Stimulated activated CD8-positive, alpha-beta memory T cell treated with anti-CD3 and anti-CD28 coated beads, Interleukin-4, amount 100 ng/mL, for 24 hours (primary cell): ENCODE measurements around the gene SAA4.
"Not testable (repeated sequence)": the region's sequence is repeated elsewhere in the genome, so short reads cannot be mapped to it uniquely, and the experiment has no call there.

Experiments
- DNase-seq: peaks from one replicate; pipeline ENCODE4 v3.0.0-alpha.2; 2020; ENCODE audit warnings: low read depth

SAA4 gene

DNA sequence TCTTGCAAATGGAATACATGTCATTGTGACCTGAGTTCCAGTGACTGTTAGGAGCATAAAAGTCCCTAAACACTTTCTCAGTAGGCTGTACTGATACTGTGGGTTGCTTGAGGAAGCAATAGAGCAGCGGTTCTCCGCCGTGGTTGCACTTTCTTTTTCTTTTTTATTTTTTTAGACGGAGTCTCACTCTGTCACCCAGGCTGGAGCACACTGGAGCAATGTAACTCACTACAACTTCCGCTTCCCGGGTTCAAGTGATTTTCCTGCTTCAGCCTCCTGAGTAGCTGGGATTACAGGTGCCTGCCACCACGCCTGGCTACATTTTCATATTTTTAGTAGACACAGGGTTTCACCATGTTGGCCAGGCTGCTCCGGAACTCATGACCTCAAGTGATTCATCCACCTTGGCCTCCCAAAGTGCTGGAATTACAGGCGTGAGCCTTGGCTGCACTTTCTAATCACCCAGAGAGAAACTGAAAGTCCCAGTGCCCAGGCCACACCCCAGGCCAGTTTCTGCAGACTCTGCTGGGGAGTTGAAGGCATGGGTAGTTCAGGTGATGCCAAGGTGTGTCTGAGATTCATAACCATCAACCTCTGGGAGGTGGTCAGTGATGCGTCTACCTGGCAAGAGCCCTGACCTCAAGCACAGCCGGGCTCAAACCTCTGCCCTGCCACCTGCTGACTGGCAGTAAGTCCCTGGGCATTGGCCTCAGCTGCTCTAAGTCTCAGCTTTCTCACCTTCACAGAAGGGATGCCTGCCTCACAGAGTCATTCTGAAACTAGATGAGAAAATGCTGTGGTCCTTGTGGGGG is 10.0 kb upstream of the SAA4 start:
- DNase-seq = not testable (repeated sequence)

DNA sequence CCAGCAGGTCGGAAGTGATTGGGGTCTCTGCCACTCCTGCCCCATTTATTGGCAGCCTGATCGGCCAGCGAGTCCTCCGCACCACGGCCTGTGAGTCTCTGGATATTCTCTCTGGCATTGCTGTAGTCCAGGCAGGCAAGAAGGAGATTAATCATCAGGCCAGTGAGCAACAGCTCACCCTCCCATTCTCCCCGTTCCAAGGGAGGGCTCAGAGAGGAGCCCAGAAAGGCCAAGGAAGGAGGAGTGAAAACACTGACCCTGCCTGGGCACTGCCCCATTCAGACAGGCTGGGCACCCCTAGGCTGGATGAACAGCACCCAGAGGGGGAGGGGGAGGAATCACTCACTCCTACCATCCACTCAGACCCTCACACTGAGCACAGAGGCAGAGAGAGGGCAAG is 8.8 kb upstream of the SAA4 start:
- DNase-seq = no peak

DNA sequence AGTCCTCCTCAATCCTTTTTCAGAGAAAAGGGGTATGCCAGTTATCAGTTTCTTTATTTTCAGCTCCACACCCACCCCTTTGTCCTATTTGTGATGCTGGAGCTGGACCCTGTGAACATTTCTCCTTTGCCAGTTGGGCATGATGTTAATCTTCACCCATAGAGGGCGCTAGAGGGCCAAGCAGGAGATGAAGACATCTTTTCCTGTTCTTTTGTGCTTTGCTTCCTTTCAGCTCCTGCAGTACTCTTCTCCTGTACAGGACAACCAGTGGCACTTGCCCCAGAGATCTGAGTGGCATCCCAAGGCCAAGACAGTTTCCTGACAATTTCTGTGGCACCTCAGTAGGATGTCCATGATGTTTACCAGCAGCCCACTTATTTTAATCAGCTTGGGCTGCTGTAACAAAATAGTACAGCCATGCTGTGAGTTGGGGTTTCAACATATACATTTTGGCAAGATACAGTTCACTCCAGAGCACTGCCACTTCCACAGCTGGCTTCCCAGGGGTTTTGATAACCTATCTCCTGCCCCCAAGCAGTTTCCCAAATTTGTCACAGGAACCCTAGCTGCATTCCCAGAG is 7.3 kb upstream of the SAA4 start:
- peak; percentile 15 for DNase-seq

DNA sequence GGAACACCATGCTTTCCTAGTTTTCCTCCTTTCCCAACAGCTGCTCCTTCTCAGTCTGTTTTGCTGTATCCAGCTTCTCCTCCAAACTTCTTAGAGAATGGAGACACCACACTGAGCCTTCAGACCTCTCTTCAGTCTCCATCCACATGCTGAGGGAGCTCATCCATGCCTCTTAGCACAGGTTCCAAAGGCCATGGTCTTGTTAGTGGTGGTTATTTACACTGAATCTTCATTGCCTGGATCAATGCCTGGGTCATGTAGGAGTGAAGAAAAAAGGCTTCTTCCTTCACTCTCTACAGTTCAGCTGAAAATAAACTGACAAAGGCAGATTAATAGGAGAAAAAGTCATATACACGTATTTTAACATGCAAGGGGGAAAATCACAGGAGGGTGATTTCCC is 3.1 kb upstream of the SAA4 start:
- DNase-seq = no peak

DNA sequence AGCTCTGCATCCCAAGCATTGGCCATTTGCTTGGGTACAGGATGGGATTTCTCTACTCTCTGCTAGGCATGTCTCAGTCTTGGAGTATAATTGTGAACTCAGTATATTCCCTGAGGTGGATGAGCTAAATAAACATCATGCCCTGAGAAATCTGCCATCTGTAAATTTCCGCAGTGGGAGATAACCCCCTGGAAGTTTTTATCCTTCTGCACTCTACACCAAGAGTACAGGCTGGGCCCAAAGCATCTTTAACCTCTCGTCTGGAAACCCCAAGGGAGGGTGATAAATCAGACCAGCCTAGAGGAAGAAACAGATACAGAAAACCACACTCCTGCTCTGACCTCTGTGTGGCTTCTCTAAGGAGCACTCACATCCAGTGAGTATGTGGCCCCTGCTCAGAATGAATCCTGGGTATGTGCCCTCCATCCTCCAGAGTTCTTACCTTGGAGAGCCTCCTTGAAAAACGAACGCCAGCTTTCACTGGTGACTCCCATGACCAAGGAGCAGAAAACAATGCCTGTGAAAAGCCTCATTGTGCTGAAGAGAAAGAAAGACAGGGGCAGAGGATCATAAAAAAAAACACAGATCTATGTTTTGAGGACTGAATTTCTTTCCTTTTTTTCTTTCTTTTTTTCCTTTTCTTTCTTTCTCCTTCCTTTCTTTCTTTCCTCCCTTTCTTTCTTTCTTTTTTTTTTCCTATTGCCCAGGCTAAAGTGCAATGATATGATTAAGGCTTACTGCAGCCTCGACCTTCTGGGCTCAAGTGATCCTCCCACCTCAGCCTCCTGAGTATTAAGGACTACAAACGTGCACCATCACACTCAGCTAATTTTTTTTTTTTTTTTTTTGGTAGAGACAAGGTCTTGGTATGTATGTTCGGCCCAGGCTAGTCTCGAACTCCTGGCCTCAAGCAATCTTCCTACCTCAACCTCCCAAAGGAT is 938 bp downstream of the SAA4 start:
- DNase-seq = no peak

DNA sequence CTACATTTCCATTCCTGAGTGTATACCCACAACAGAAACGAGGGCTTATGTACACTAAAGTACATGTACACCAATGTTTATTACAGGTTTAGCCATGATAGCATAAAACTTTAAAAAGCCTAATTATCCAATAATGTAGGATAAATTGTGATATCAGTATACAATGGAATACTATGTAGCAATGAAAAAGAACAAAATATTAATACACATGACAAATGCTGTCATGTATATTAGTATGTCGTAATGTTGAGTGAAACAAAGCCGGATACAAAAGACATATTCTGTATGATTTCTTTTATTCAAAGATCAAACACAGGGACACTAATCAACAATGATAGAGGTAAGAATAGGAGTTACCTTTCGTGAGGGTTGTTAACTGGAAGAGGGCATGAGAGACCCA is 2.7 kb downstream of the SAA4 start:
- DNase-seq = no peak

DNA sequence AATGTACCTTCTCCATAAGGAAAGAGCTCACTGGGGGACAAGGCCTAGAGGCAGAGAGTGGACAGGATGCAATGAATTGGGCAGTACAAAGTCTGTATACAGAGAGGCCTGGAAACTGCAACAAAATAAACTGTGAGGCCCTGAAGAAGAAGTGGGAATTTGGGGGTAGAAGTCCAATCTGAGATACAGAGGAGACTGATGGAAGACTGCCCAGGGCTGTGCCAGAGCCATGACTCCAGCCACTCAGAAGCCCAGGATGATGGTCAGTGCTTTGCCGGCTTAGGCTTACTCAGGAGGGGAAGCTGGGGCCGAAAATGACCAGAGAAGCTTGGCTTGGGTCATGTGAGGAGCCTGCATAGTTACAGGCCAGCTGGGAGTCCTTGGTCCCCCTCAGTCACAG is 5.7 kb downstream of the SAA4 start:
- no peak for DNase-seq

DNA sequence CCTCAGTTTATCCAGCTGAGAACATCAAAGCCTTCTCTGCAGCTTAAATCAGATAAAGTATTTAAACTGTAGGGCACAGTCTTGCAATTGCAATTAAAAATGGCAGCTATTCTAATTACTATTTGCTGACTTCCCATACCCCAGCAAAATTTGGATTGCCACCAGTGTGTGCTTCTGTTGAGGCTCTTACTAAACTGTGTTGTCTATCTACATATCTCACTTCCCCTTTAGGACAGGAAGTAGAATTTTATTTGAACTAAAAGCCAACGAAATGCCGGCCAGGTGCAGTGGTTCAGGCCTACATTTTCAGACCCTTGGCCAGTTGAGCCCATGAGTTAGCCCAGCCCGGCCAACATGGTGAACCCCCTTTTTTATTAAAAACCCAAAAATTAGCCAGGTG is 7.1 kb downstream of the SAA4 start:
- DNase-seq = no peak

DNA sequence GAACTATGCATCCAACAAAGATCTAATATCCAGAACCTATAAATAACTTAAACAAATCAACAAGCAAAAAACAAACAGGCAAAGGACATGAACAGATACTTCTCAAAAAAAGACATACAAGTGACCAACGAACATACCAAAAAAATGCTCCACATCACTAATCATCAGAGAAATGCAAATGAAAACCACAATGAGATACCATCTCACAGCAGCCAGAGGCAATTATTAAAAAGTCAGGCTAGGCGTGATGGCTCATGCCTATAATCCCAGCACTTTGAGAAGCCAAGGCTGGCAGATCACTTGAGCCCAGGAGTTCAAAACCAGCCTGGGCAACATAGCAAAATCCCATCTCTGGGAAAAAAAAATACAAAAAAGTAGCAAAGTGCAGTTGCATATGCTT is 10.7 kb downstream of the SAA4 start:
- DNase-seq = no peak

DNA sequence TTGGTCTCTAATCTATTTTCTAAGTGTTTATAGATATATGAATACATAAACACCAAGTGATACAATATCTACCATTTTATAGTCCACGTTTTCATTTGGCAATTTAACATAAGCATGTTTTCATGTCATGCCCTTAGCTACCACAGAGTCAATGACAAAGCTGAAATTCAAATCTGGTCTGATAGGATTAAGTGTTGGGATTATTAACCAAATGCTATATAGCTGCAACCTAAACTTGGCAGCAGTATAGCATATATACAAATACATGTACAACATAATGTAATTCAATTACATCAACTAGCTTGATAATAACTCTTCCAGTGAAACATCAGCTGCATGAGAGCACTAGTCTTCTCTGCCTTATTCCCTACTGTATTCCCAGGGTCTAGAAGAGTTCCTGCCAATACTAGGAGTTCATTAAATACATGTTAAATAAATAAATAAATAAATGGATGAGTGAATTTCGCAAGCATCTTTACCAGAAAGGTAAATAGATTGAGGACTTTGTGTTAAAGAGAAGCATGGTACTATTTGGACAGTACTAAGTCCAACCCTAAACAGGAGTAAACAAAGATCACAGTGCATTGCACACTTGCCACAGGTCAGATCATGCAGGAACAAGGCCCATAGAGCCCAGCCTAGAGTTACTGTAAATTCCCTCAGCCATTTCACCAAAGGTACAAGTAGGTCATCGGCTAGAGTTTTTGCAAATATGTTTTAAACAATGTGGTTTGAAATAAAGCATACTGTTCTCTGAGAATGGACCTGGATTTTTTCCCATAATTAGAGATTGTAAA is 12.8 kb downstream of the SAA4 start:
- DNase-seq = no peak

DNA sequence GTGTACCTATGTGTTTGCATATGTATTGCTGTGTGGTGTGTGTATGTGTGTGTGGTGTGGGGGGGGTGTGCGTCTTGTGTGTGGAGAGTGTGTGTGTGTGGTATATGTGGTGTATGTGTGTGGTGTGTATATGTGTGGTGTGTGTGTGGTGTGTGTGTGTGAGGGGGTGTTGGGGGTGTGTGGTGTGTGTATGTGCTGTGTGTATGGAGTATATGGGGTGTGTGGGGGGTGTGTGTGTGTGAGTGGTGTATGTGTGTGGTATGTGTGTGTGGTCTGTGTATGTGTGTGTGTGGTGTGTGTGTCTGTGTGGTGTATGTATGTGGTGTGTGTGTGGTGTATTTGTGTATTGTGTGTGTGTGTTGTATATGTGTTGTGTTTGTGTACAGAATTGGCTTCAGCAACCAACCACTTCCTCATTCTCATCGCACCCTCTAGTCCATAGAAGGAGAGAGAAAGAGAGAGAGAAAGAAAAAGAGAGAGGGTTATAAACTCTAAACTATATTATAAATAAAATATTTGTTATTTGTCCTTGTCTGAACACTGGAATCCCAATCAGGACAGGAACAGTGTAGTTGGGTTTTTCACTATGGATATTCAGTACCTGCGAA is 13.7 kb downstream of the SAA4 start:
- DNase-seq = no peak

DNA sequence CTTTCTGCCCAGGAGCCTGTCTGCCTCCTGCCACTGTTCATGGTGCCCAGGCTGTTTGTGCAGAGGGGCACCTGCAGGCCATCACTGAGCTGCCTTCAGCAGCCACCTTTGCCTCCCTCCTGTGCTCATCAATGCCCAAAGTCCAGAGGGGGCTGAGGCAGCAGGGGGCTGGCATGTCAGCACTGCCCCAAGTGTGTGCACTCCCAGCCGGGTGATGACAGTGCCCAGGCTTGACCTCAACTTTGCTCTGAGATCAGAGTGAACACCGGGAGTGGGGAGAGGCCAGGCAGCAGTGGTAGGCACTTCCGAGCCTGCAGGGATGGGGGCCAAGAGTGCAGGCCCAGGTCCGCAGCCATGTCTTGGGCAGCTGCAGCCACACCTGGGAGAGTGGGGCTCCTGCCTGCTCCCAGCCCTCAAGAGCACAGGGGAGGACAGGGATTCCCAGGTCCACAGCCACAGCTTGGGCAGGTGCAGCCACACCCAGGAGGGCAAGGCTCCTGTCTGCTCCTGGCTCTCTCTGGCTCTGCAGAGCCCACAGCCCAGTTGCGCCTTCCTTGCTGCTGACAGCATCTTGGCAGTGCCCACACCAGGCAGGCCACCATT is 15.2 kb downstream of the SAA4 start:
- no peak for DNase-seq

DNA sequence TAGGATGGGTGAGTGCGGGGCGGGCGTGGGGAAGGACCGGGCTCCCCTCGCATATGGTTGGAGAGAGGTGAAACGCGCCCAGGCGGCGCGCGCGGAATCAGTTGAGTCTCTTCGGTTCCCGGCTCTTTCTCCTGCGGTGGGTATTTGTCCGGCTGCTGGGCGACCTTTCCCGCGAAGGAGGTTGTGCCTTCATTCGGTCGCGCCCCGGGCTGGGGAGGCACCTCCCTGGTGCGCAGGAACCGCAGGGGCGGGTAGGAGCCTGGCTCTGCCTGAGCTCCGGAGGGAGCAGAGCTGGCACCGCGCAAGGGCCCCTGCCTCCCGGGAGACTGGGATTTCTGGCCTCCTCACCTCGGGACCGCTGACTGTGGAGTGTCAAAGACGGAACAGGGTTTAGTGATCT is 27.5 kb downstream of the SAA4 start:
- no peak for DNase-seq

DNA sequence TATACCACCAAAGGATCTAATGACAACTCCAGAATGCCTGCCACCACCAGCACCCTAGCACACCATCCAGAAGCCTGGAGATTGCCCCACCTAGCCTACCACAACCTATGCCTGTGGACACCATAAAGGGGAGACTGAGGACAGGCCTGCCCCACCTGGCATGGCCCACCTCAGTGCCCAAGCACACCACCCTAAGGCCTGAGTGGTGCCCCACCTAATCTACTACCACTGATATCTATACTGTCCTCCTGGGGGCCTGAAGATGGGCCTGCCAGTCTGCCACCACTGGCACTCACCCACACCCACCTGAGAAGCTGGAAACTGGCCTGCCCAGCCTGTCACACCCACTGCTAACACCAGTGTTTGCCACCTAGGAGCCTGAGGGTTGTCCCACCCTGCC is 31.8 kb downstream of the SAA4 start:
- DNase-seq = no peak

DNA sequence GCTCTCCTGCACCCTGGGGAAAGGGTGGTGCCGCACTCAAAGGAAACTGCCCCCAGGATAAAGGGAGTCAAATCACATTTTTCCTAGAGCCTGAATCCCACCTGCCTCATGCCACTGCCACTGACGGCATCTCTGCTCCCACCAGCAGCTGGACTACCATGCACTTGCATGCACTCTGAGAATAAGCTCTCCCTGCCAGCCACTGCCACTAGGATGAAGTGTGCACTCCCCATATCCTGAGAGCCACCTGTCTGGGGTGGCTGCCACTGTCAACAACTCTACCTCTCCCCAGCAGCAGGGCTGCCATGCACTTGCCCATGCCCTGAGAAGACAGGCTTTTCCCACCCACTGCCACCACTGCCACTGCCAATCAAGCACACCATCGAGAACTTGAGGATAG is 32.4 kb downstream of the SAA4 start:
- DNase-seq = no peak

DNA sequence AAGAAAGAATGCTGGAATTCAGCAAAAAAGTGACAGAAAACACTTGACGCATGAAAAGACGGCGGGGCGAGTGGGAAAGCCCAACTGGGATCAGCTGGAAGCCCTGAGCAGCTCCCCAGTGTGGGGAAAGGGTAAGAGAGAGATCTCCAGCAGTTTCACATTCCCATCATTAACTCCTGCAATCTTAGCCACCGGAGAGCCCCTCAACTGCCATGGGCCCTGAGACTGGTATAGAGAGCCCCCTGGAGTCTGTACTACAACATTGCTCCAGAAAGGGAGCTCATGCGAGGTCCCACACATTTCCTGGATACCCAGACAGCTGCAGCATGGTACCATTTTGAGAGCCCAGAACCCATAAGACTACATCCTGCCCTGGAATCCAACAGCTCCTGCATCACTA is 32.9 kb downstream of the SAA4 start:
- DNase-seq = no peak

DNA sequence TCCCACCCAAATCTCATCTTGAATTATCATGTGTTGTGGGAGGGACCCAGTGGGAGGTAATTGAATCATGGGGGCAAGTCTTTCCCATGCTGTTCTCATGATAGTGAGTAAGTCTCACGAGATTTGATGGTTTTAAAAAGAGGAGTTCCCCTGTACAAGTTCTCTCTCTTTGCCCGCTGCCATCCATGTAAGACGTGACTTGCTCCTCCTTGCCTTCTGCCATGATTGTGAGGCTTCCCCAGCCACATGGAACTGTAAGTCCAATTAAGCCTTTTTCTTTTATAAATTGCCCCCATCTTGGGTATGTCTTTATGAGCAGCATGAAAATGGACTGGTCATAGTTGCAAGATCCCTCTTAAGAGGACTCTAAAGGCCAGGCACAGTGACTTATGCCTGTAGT is 38.9 kb downstream of the SAA4 start:
- DNase-seq = not testable (repeated sequence)

DNA sequence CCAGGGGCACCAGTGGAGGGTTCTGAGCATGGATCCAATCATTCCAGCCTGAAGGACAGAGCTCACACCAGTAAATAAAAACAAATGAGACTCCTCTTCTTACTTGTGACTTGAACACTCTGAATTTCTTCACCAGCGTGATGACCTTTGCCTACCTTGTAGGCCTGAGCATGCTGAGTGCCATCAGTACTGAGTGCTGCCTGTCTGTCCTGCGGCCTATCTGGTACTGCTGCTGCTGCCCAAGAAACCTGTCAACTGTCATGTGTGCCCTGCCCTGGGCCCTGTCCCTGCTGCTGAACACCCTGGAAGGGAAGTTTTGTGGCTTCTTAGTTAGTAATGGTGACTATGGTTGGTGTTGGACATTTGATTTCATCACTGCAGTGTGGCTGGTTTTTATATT is 40.1 kb downstream of the SAA4 start:
- DNase-seq = no peak

DNA sequence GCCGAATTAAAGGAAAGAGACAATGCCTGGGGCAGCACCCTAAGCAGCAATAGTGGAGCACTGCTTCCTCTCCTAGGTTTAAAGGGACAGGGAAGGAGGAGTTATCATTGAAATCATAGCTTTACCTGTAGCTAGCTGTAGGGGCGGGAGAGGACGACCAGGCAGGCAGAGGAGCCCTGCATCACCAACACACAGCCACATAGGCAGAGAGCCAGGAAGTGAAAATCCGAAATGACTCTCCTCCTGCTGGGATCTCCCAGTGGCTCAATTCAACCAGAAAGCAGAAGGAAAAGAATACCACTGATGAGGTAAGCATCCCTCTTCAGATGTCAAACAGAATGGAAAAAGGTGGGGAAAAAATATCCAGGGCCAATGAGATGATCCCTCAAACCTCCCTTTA is 43.6 kb downstream of the SAA4 start:
- DNase-seq = no peak

DNA sequence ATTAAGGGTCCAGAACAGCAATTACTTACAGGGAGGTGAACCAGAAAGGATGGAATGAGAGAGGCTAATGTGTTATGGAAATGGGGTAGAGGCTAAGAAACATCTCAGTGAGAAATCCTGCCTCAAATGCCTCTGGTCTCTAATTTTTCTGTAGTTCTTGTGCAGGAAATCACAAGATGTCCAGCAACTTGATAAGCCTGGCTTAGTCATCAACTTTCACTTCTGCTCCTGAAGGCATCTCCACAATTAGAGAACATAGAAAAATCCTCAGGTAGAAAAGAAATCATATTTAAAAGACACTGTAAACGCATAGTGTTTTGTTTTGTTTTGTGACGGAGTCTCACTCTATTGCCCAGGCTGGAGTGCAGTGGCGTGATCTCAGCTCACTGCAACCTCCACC is 45.2 kb downstream of the SAA4 start:
- no peak for DNase-seq
